ENCODE measurements around the gene CDKN2B-AS1. TPM values are rescaled to one million over a fixed set of nuclear protein-coding genes. Genes with fewer than 3 reads are reported as not detected.

The CDKN2B-AS1 gene
- total and polyA plus RNA-seq, 2 donors (not counting 1 experiment from before 2014, with no cell fraction given), result 1.3 to 2.5 TPM

- no peaks in the 10 kb centered on the region for H3K9me3 ChIP-seq (ENCODE audit: control extremely low read depth in 1 of 3, control insufficient read depth in 2 of 3, insufficient read depth in 1 of 3, low read length in 2 of 3)
- no peak overlapping the region for H3K4me3 Mint-ChIP-seq
- no peak for DNase-seq
- no peak overlapping the region for H3K9ac ChIP-seq (ENCODE audit: low read length)
- H3K4me3 ChIP-seq (ENCODE audit: control extremely low read depth in 1 of 5, extremely low read depth in 1 of 5, insufficient read depth in 1 of 5, low read depth in 2 of 5, low read length in 4 of 5), result no peak overlapping the region
- no peaks in the 10 kb centered on the region for H4K20me1 ChIP-seq (ENCODE audit: control insufficient read depth, insufficient read depth, low read length, poor library complexity, severe bottlenecking)
- no peaks in the 10 kb centered on the region for H3K4me1 ChIP-seq (ENCODE audit: control insufficient read depth in 2 of 2, insufficient read depth in 2 of 2, low read length in 2 of 2)
- no peak overlapping the region for H3K4me2 ChIP-seq (replicated peaks; ENCODE audit: low read depth, low read length, poor library complexity, severe bottlenecking)
- 81% methylated on average over 2 of the region's 4 CpGs for WGBS (ENCODE audit: insufficient coverage)
- H3K9me3 Mint-ChIP-seq (ENCODE audit: insufficient read depth), result no peaks in the 10 kb centered on the region
- no peaks in the 10 kb centered on the region for H3K79me2 ChIP-seq (ENCODE audit: control insufficient read depth, insufficient read depth, low read length)
- no peak overlapping the region for H3K27ac ChIP-seq (ENCODE audit: low read length in 2 of 2)
- peaks cover 3% of the 10 kb centered on the region for H3K27me3 Mint-ChIP-seq
- POLR2A ChIA-PET, result no interaction called here
- H2AFZ ChIP-seq (ENCODE audit: insufficient read depth, low read depth, low read length, poor library complexity, severe bottlenecking), result no peak overlapping the region
- H3K27me3 ChIP-seq (replicated peaks in 1 of 4; ENCODE audit: control extremely low read depth in 1 of 4, control insufficient read depth in 3 of 4, insufficient read depth in 4 of 4, low read length in 3 of 4), result peaks cover 0 to 5% (median 2%) of the 10 kb centered on the region in 4 experiments
- intact Hi-C loops (cut with micrococcal nuclease), result no loop called here
- no peaks in the 10 kb centered on the region for H3K4me1 Mint-ChIP-seq
- no peaks in the 10 kb centered on the region for H3K36me3 ChIP-seq (replicated peaks in 1 of 2; ENCODE audit: control extremely low read depth in 1 of 2, control insufficient read depth in 1 of 2, extremely low read depth in 1 of 2, insufficient read depth in 2 of 2, low read length in 1 of 2)
- no peak for ATAC-seq (ENCODE audit: low read depth)
- no peak for TF ChIP-seq EZH2 (IDR thresholded peaks at IDR 0.05; ENCODE audit: borderline replicate concordance, insufficient read depth, low read depth, low read length, poor library complexity, severe bottlenecking)
- TF ChIP-seq, protein P1, sequence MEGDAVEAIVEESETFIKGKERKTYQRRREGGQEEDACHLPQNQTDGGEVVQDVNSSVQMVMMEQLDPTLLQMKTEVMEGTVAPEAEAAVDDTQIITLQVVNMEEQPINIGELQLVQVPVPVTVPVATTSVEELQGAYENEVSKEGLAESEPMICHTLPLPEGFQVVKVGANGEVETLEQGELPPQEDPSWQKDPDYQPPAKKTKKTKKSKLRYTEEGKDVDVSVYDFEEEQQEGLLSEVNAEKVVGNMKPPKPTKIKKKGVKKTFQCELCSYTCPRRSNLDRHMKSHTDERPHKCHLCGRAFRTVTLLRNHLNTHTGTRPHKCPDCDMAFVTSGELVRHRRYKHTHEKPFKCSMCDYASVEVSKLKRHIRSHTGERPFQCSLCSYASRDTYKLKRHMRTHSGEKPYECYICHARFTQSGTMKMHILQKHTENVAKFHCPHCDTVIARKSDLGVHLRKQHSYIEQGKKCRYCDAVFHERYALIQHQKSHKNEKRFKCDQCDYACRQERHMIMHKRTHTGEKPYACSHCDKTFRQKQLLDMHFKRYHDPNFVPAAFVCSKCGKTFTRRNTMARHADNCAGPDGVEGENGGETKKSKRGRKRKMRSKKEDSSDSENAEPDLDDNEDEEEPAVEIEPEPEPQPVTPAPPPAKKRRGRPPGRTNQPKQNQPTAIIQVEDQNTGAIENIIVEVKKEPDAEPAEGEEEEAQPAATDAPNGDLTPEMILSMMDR (IDR thresholded peaks at IDR 0.05), result no peak
- no peak overlapping the region for H3K27ac Mint-ChIP-seq
- CTCF ChIA-PET, result interaction anchor here (0.9 kb wide), 1 partner anchor 100 kb away, joined by 3 read pairs; no protein-coding TSS in a partner anchor
Measured at GRCh38 chr9:22138956-22139660, 144.5 kb downstream of the CDKN2B-AS1 start.

- no peaks in the 10 kb centered on the region for H3K27me3 Mint-ChIP-seq
- no peak overlapping the region for H3K4me3 Mint-ChIP-seq
- no peak for DNase-seq
- Histone ChIP-seq H3K4me2 (replicated peaks; ENCODE audit: low read depth, low read length, poor library complexity, severe bottlenecking) (no peak overlapping the region), H3K9ac (ENCODE audit: low read length) (no peak overlapping the region), H3K36me3 (replicated peaks in 1 of 2; ENCODE audit: control extremely low read depth in 1 of 2, control insufficient read depth in 1 of 2, extremely low read depth in 1 of 2, insufficient read depth in 2 of 2, low read length in 1 of 2) (no peaks in the 10 kb centered on the region), H4K20me1 (ENCODE audit: control insufficient read depth, insufficient read depth, low read length, poor library complexity, severe bottlenecking) (no peaks in the 10 kb centered on the region), H3K4me3 (ENCODE audit: control extremely low read depth in 1 of 5, extremely low read depth in 1 of 5, insufficient read depth in 1 of 5, low read depth in 2 of 5, low read length in 4 of 5) (no peak overlapping the region), H3K27ac (ENCODE audit: low read length in 2 of 2) (no peak overlapping the region), H3K79me2 (ENCODE audit: control insufficient read depth, insufficient read depth, low read length) (no peaks in the 10 kb centered on the region), H3K9me3 (ENCODE audit: control extremely low read depth in 1 of 3, control insufficient read depth in 2 of 3, insufficient read depth in 1 of 3, low read length in 2 of 3) (no peaks in the 10 kb centered on the region), H3K4me1 (ENCODE audit: control insufficient read depth in 2 of 2, insufficient read depth in 2 of 2, low read length in 2 of 2) (no peaks in the 10 kb centered on the region), H3K27me3 (replicated peaks in 1 of 4; ENCODE audit: control extremely low read depth in 1 of 4, control insufficient read depth in 3 of 4, insufficient read depth in 4 of 4, low read length in 3 of 4) (peaks cover 0 to 3% (median 0%) of the 10 kb centered on the region in 4 experiments), H2AFZ (ENCODE audit: insufficient read depth, low read depth, low read length, poor library complexity, severe bottlenecking) (no peak overlapping the region)
- no peak for ATAC-seq (ENCODE audit: low read depth)
- H3K4me1 Mint-ChIP-seq, result no peaks in the 10 kb centered on the region
- CTCF ChIA-PET, result interaction anchor here (0.9 kb wide), 1 partner anchor 22 kb away, joined by 3 read pairs; no protein-coding TSS in a partner anchor
- H3K27ac Mint-ChIP-seq, result no peak overlapping the region
- intact Hi-C loops (cut with micrococcal nuclease), result no loop called here
- POLR2A ChIA-PET, result no interaction called here
- 27% methylated on average over 1 of the region's 1 CpG for WGBS (ENCODE audit: insufficient coverage)
- H3K9me3 Mint-ChIP-seq (ENCODE audit: insufficient read depth), result no peaks in the 10 kb centered on the region
- TF ChIP-seq, protein P1 (IDR thresholded peaks at IDR 0.05), result no peak
- TF ChIP-seq EZH2 (IDR thresholded peaks at IDR 0.05; ENCODE audit: borderline replicate concordance, insufficient read depth, low read depth, low read length, poor library complexity, severe bottlenecking), result no peak
Measured at GRCh38 chr9:22141908-22142307, 147.3 kb downstream of the CDKN2B-AS1 start.
